Body of pancreas (tissue), 4 donors: ENCODE data around the gene TMEM121. TPM values are rescaled to one million over a fixed set of nuclear protein-coding genes. Genes with fewer than 3 reads are reported as not detected.

Experiments
- ATAC-seq: fragments of 150-250 bp; one replicate; pipeline ENCODE4 v1.9.1; 2016
- DNase-seq, 4 donors: peaks; one replicate each; pipeline ENCODE4 v3.0.0-alpha.2; 2019
- H3K27ac ChIP-seq, 4 donors: fragments of 200-600 bp; sonication (generic); 1 replicate in 3 of 4; 2 replicates in 1 of 4; pipeline versions ENCODE4 v1.5.1 to v1.6.1; 2016 to 2019; ENCODE audit warnings: mild to moderate bottlenecking in 1 of 4, mixed read lengths in 1 of 4, moderate library complexity in 1 of 4
- H3K27me3 ChIP-seq, 2 donors: fragments of 200-600 bp; sonication (generic); one replicate each; pipeline ENCODE4 v1.6.0; 2016; ENCODE audit warnings: mild to moderate bottlenecking in 1 of 2
- H3K36me3 ChIP-seq, 2 donors: fragments of 200-600 bp; sonication (generic); replicated peaks in 1 of 2; 2 replicates each; pipeline ENCODE4 v1.5.1; 2016; ENCODE audit warnings: low read depth in 2 of 2; ENCODE audit not compliant: insufficient read depth in 1 of 2
- H3K4me1 ChIP-seq: fragments of 200-600 bp; sonication (generic); one replicate; pipeline ENCODE4 v1.6.0; 2016
- H3K4me3 ChIP-seq, 2 donors: fragments of 200-600 bp; sonication (generic); 1 replicate in 1 of 2; 2 replicates in 1 of 2; pipeline ENCODE4 v1.5.1; 2016 to 2019
- H3K9me3 ChIP-seq, 3 donors: fragments of 200-600 bp; sonication (generic); 1 replicate in 2 of 3; 2 replicates in 1 of 3; pipeline ENCODE4 v1.5.1; 2016
- CTCF ChIP-seq, 7 experiments: fragments of 450-650 bp in 4 of 7; fragments of 200-600 bp in 3 of 7; sonication (generic) in 3 of 7; IDR thresholded peaks; one replicate each; pipeline ENCODE4 v1.5.1; 2016 to 2019; ENCODE audit warnings: antibody characterized with exemption in 7 of 7
- POLR2A ChIP-seq, 3 donors: fragments of 450-650 bp; IDR thresholded peaks; one replicate each; pipeline ENCODE4 v1.6.1; 2016; ENCODE audit warnings: antibody characterized with exemption in 3 of 3, mild to moderate bottlenecking in 2 of 3
- WGBS, 2 donors: methylation state at CpG; one replicate each; pipeline ENCODE4 v1.1.5; 2017; 5-methylcytosine and 5-hydroxymethylcytosine counted together
- intact Hi-C: fragments of 100-400 bp; cut with DNase I; formaldehyde crosslinking; loops from one replicate; pipeline ENCODE4 v1.15.1; 2023
- total RNA-seq, 2 donors: library from RNA; depleted of rRNA; stranded (reverse); fragments of >200 nt; gene quantifications; one replicate each; pipeline ENCODE4 v1.1.0, GENCODE V29; 2016

Gene TMEM121
- total RNA-seq, 2 donors from 2014 or later: 4.2 to 13.8 TPM

GRCh38 chr14:105534586-105534985, 8.2 kb downstream of the TMEM121 start:
- Histone ChIP-seq H3K36me3 (no peaks in the 10 kb centered on the region), H3K27me3 (peaks cover 0 to 12% of the 10 kb centered on the region in 2 donors), H3K9me3 (no peaks in the 10 kb centered on the region), H3K4me3 (no peak overlapping the region), H3K4me1 (peaks cover 3% of the 10 kb centered on the region), H3K27ac (no peak overlapping the region)
- DNase-seq (no peak), ATAC-seq (no peak)
- intact Hi-C loops: no loop called here
- 50 to 52% methylated on average over 11 to 13 of the region's 13 CpGs for WGBS, 2 donors
- TF ChIP-seq CTCF (IDR thresholded peaks at IDR 0.05) (no peak), POLR2A (IDR thresholded peaks at IDR 0.05) (no peak)

GRCh38 chr14:105536051-105536450, 9.7 kb downstream of the TMEM121 start:
- Histone ChIP-seq H3K9me3 (no peaks in the 10 kb centered on the region), H3K4me3 (no peak overlapping the region), H3K27ac (no peak overlapping the region), H3K27me3 (peaks cover 0 to 12% of the 10 kb centered on the region in 2 donors), H3K36me3 (no peaks in the 10 kb centered on the region), H3K4me1 (peaks cover 3% of the 10 kb centered on the region)
- ATAC-seq (no peak), DNase-seq (no peak)
- intact Hi-C loops: no loop called here
- WGBS, 2 donors: 74 to 78% methylated on average over 5 to 7 of the region's 7 CpGs
- no peak for TF ChIP-seq CTCF (IDR thresholded peaks at IDR 0.05)
- no peak for TF ChIP-seq POLR2A (IDR thresholded peaks at IDR 0.05)

- 61 to 65% methylated on average over 27 to 34 of the region's 34 CpGs for WGBS, 2 donors
- DNase-seq: no peak
- no peak for ATAC-seq
These were observed 10.6 kb downstream of the TMEM121 start for GRCh38 chr14:105536691-105537579.

GRCh38 chr14:105537580-105538474, 11.4 kb downstream of the TMEM121 start:
- WGBS, 2 donors: 15 to 29% methylated on average over 4 to 30 of the region's 30 CpGs
- peak; percentile 82 for ATAC-seq

More at GRCh38 chr14:105536691-105537579, 10.6 kb downstream of the TMEM121 start:
- peaks cover 0 to 12% of the 10 kb centered on the region in 2 donors for H3K27me3 ChIP-seq
- H3K27ac ChIP-seq: no peak overlapping the region
- no peaks in the 10 kb centered on the region for H3K36me3 ChIP-seq
- TF ChIP-seq POLR2A (IDR thresholded peaks at IDR 0.05) (no peak), CTCF (IDR thresholded peaks at IDR 0.05) (no peak)
- no peaks in the 10 kb centered on the region for H3K9me3 ChIP-seq
- no peak overlapping the region for H3K4me3 ChIP-seq
- H3K4me1 ChIP-seq: peaks cover 3% of the 10 kb centered on the region
- intact Hi-C loops: no loop called here

More at GRCh38 chr14:105537580-105538474, 11.4 kb downstream of the TMEM121 start:
- TF ChIP-seq CTCF (IDR thresholded peaks at IDR 0.05) (peak; percentile 71 to 99 (median 76)), POLR2A (IDR thresholded peaks at IDR 0.05) (no peak)
- Histone ChIP-seq H3K4me3 (no peak overlapping the region), H3K9me3 (no peaks in the 10 kb centered on the region), H3K27me3 (peaks cover 0 to 12% of the 10 kb centered on the region in 2 donors), H3K4me1 (peaks cover 3% of the 10 kb centered on the region), H3K36me3 (no peaks in the 10 kb centered on the region), H3K27ac (no peak overlapping the region)
- DNase-seq: peak; percentile 55 to 74 (median 63)
- intact Hi-C loops: no loop called here
